HG03280 (cell line): Measurements from ENCODE around the gene COL27A1.

ENCODE experiments used
- ATAC-seq: cut with Tn5 transposase; IDR thresholded peaks from one replicate; pipeline ENCODE4 v1.9.1; 2021; ENCODE audit warnings: mild to moderate bottlenecking, moderate library complexity; ENCODE audit not compliant: unreplicated experiment

The COL27A1 gene

DNA sequence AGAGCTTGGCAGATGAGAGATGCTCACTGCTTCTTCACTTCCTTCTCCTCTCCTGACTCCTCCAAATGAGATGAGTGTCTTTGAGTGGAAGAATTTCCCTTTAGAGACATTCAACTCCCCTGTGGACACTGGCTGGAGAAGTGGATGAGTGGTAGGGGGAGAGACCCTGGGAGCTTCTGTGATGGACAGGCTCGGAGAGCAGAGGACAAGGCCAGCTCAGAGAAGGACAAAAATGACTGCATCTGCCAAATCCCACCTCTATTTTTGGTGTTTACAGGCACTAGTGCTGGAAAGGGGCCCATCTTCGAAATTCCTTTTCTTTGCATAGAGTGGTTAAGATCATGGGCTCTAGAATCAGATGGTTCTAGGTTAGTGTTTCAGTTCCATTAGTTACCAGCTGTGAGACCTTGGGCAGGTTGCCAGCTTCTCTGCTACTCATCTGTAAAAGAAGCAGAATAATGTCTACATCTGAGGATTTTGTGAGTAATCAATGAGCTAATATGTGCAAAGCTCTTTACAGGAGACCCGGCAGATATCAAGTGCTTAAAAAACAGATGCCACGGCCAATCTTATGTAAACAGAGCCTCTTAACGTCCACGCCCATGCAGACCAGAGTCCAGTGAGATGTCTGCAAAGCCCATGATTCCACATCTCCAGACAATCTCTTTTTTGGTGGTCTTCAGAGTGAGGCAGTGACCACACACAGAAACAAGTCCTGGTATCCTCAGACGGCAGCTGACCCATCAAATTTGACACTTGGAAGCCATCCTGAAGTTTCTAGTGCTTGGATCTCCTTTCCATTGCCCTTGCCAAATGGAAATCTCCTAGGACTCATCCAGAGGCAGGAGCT lies 13.6 kb upstream of the COL27A1 start:
- no peak for ATAC-seq

DNA sequence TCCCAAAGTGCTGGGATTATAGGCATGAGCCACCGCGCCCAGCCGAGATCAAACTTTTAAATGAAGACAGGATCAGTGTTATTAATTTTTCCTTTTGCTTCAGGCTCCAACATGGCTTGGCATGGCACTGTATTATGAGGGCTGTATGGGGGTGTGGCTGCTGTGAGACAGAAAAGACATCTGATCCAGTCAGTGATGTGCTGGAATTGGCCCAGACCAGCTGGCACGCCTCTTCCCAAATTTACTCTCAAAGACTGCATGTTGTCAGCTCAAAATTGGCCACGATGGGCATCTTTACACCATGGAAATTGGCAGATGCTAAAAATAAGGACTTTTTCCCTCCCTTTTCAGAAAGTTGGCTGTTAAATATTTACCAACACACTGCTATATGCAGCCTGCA lies 12.1 kb upstream of the COL27A1 start:
- ATAC-seq = no peak

- ATAC-seq = no peak
Measured at GRCh38 chr9:114146735-114147134, 8.6 kb upstream of the COL27A1 start.

GRCh38 chr9:114149181-114149580 lies 6.2 kb upstream of the COL27A1 start:
- ATAC-seq = no peak

- ATAC-seq = no peak
Measured at GRCh38 chr9:114149765-114150340, 5.5 kb upstream of the COL27A1 start.

DNA sequence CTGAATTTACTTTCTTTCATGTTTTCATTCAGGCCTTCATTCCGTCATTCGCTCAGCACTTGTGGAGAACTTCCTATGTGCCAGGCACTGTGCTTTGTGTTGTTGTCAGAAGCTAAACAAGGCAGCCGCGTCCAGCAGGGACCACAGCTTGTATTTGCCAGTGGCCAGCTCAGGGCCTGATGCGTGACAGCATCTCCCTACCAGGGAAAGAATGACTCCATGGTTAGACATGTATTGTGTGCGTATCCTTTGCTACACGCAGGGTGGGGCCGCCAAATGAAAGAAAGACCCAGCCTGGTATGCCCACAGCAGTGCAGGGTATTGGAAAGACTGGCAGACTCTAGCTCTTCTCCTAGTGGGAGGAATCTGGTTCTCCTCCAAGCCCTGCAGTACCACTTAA lies 4.7 kb upstream of the COL27A1 start:
- no peak for ATAC-seq

GRCh38 chr9:114151426-114151956 lies 3.8 kb upstream of the COL27A1 start:
- no peak for ATAC-seq

- ATAC-seq = no peak
Measured at GRCh38 chr9:114153761-114154599, 1.4 kb upstream of the COL27A1 start.

- ATAC-seq = no peak
Measured at GRCh38 chr9:114154600-114155102, 686 bp upstream of the COL27A1 start.

GRCh38 chr9:114155995-114156656 lies 789 bp downstream of the COL27A1 start:
- ATAC-seq = no peak

- ATAC-seq = no peak
Measured at GRCh38 chr9:114156657-114157421, 1.5 kb downstream of the COL27A1 start.

- no peak for ATAC-seq
Measured at GRCh38 chr9:114157516-114158176, 2.3 kb downstream of the COL27A1 start.

DNA sequence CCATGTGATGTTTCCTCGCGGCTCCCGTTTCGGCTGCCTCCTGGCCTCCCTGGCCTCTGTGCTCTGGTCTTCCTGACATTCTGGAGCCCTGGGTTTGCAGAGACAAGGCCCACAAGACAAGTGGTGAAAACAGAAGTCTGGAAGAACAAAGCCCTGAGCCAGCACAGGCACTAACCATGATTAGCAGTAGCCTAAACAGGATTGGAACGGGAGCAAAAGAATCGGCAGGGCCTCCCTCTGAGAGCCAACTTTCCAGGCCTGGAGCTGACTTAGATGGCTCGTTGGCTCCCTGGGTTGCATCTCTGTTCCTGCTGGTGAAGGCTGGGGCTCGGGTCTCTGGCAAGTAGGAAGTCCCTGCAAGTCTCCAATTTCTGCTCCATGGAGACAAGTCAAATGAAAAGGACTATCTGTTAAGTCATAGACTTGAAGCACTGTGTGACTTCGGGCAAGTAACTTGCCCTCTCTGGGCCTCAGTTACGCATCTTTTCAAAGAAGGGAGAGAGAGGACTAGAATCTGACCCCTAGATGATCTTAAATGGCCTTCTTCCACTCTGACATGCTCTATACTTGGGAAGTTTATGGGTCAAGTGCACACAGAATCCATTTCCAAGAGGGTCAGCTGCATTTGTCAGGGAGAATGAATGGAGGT lies 3.3 kb downstream of the COL27A1 start:
- ATAC-seq = no peak

GRCh38 chr9:114159691-114160090 lies 4.4 kb downstream of the COL27A1 start:
- no peak for ATAC-seq

GRCh38 chr9:114161513-114161912 lies 6.2 kb downstream of the COL27A1 start:
- no peak for ATAC-seq

- ATAC-seq = no peak
Measured at GRCh38 chr9:114163517-114163951, 8.2 kb downstream of the COL27A1 start.

DNA sequence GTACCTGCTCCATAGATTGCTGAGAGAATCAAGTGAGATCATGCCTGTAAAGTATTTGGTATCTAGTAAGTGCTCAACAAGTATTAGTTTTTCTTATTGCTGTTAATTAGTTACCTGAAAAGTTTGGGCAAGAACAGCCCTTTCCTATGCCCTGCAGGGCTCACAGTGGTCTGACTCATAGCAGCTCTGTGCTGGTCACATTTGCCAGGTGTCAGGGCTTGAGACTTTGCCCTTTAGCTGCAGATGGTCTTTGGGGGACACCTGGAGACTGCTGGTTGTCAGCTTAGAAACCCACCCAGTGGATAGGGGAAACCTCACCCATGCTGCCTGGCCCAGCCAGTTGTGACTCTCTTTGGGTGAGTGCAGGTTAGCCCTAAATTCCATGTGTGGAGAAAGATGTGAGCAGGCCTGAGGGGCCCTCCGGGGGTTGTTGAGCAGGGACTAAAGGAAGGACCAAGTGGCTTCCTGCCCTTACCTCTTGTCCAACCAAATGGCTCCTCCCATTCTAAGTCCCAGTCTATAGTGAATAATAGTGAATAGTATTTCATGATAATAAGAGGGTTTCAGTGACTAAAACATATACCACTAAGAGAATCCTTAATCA lies 9.0 kb downstream of the COL27A1 start:
- no peak for ATAC-seq

- ATAC-seq = no peak
Measured at GRCh38 chr9:114165407-114166102, 10.2 kb downstream of the COL27A1 start.
